SKM-1 (cell line): ENCODE data around the gene NUDT8.
"Not testable (repeated sequence)": the region's sequence is repeated elsewhere in the genome, so short reads cannot be mapped to it uniquely, and the experiment has no call there.

ENCODE experiments used
- DNase-seq: peaks from one replicate; lab custom pipeline; 2025; ENCODE audit not compliant: unreplicated experiment; lab: John Stamatoyannopoulos, UW

NUDT8 gene

GRCh38 chr11:67644042-67644441 lies 14.3 kb upstream of the NUDT8 start:
- DNase-seq: no peak

DNA sequence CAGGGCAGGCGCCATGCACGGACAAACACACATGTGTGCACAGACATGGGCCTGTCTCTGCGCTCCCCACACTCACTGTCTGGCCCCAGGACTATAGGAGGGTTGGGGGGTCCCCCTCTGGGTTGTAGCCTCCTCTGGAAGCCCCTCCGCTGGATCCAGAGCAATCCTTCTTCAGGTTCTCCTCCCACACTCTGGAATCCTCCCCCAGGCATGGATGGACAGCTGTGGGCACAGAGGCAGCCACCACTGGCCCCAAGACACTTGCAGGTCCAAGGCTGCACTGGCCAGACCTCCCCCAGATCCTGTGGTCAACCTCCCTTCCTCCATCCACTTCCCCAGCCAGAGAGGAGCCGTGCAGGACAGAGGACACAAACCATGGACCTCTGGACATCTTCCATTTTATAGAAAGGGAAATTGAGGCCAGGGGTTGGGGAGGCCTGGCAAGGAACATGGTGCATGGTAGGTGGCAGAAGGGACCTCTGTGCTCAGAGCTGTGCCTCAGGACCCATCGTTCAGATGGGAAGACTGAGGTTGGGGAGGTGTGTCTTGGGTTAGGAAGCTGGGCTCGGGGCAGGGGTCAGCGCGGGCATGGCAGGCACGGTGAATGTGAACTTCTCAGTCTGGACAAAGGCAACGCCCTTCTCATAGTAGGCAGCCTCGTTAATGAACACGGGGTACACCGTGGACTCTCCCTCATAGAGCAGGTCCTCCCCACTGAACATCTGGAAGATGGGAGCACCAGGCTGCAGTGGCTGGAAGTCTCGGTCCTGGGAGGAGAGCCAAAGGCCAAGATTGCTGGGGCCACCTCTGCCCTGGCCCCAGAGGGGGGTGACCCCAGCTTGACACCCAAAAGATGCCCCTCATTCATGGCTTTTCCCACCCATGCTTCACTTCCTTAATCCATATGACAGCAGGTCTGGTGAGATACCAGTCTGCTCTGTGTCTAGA lies 12.7 kb upstream of the NUDT8 start:
- no peak for DNase-seq

DNA sequence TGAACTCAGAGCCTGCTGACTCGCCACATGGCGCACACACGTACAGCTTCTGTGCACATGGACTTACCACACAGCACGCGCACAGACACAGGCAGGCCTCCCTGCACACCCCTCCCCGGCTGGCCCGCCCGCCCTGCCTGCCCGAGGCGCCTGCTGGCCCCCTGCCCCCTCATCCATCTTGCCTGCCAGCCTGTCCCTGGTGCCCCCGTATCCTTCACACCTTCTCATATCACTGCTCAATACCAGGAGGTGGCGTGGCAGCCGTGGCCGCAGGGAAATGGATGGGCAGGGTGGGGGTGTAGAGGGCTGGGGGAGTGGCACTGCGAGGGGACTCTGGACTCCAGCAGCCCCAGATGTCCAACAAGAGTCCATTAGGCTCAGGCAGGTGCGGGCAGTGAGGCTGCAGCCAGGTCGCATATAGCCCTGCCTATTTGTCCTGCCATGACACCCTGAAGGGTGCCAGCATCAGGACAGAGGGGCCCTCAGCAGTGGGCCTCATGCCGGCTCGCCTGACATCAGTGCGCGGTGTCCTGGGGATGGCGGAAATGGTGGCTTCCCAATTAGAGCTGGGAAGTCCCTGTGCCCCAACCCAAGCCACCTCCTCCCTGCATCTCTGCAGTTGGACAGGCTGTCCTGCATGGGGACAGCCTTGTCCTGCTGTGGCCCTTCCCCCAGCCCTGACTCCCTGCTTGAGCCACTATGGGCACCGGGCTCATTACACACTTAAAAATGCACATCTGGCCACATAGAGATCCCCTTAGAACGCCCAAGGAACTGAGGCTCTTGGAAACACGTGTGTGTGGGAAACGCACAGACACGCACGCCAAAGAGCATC lies 11.8 kb upstream of the NUDT8 start:
- DNase-seq: no peak

DNA sequence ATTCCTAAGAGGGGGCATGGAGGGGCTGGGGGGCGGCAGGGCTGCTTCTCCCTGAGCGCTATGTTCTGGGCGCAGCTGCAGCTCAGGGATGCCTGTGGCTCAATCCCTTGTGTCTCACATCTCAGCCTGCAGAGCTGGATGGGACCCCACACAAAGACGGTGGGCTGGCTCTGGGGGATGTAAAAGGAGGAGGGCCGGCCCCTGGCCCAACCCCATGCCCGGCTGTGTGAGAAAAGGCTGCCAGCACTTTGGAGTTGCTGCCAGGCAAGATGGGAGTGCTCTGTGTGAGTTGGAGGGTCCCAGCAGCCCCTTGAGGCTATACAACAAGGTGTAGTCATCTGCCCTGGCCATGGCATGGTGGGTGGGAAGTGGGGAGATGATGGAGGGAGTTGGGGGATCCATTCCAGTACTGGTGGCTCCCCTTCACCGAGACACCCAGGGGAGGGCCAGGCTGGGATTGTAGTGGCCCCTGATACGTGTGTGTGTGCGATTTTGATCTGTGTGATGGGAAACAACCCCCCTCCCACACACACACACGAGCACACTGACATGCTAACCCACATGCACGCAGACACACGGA lies 11.1 kb upstream of the NUDT8 start:
- DNase-seq: no peak

GRCh38 chr11:67640021-67640757 lies 10.5 kb upstream of the NUDT8 start:
- no peak for DNase-seq

DNA sequence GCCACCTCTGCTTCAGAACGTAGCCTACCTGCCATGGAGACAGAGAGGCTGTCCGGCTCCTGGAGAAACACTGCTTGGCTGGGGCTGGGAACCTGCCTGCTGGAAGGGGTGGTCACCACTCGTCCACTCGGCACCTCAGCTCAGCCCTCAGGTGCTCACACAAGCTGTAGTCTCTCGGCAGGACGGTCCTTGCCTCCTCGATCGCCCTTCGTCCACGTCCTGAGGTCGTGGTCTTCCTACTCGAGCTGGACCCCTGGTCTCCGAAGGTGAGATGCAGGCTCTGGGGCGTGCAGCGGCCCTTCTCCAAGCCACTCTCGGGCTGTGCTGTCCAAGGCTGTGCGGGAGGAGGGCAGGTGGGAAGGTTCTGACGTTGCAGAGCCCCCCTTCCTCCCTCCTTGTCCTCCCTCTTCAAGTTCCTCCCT lies 9.7 kb upstream of the NUDT8 start, which contains the start of gene TBX10:
TBX10 (minus strand) TSS at position 326 of the 422 bp plus-strand sequence; CDS start at position 35, 291 bp downstream.
- no peak for DNase-seq

- no peak for DNase-seq
Measured at GRCh38 chr11:67638535-67639437, 9.0 kb upstream of the NUDT8 start.

GRCh38 chr11:67637441-67637840 lies 7.7 kb upstream of the NUDT8 start:
- DNase-seq: not testable (repeated sequence)

- no peak for DNase-seq
Measured at GRCh38 chr11:67636962-67637361, 7.2 kb upstream of the NUDT8 start.

- DNase-seq: no peak
Measured at GRCh38 chr11:67635231-67635521, 5.4 kb upstream of the NUDT8 start.

- DNase-seq: no peak
Measured at GRCh38 chr11:67634366-67635230, 4.9 kb upstream of the NUDT8 start.

DNA sequence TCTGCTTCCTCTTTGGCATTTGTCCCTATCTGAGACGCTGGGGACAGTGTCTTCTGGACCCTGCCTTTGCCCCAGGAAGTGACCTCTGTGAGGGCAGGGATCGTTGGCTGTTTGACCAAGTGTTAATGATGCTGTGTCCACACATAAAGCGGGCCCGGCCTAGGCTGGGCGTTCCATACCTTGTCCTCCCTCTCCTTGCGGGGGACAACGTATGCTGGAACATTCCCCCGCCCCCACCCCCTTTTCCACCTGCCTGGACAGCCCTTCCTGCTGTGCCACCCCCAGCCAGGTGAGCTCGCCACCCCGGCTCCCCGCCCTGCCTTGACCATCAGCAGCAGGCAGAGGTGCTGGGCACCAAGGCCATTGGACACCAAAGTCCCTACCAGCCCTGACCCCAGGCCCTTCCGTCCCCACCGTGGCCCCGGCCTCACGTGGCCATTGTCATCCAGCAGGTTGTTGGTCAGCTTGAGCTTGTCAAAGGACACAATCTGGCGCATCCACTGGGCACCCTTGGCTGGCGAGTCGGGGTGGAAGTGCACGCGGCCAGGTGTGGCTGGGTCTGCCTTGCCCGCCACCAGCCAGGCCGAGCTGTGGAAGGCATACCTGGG lies 4.1 kb upstream of the NUDT8 start:
- no peak for DNase-seq

DNA sequence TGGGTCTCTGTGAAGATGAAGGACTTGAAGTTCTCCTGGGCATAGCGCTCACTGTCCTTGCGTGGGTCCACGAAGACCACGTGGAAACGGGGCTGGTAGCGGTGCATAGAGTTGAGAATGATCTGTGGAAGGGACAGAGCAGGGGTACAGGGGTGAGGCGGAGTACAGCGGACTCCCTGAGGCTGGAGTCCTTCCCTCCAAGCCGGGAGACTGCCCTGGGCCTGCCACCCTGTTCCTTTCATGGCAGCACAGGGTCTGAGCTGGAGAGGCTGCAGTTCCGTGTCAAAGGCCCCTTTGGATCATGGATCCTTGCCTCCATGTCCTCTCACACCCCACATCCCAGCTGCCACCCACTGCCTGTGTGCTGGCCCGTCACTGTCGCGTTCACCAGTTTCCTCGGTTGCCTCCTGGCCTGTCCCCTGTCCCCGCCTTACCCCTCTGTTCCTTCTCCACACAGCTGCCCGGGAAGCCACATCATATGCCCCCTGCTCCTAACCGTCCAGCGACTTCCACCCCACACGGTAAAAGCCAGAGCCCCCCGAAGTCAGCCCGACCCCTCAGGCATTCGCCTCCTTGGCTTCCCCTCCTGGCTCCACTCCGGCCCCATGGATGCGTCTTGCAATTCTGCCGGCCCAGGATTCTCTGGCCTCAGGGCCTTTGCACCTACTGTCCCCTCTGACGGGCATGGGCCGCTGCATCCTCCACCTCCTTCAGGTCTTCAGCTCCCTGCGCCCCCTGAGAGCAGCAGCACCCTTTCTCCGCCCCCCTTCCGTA lies 3.4 kb upstream of the NUDT8 start:
- no peak for DNase-seq

- DNase-seq: no peak
Measured at GRCh38 chr11:67632175-67632981, 2.6 kb upstream of the NUDT8 start.

GRCh38 chr11:67631853-67632174 lies 2.1 kb upstream of the NUDT8 start:
- no peak for DNase-seq

DNA sequence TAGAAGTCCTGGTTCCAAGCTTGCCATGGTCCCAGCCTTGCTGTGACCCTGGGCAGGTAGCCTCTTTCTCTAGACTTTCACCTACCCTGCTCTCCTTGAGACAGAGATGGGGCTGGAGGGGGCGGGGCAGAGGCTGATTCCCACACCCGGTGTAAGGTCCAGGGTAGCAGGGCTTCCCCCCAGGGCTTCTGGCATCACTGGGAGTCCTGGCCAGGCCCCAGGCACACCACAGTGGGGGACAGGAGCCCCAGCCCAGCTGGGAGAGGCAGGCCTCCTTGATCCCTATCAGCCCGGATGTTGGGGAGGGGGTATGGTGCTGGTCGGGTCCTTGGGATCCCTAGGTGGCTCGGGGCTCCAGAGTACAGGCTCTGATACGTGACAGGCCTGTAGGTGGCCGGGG lies 1.7 kb upstream of the NUDT8 start:
- DNase-seq: no peak

- DNase-seq: no peak
Measured at GRCh38 chr11:67630943-67631331, 1.2 kb upstream of the NUDT8 start.
